GM12864 (cell line): ENCODE data around the gene KRI1.
A peak's percentile ranks its signal among the peaks of the same experiment; 100 is the strongest.
"Not testable (repeated sequence)": the region's sequence is repeated elsewhere in the genome, so short reads cannot be mapped to it uniquely, and the experiment has no call there.

Experiments used
- DNase-seq: peaks from one replicate; pipeline ENCODE4 v3.0.0-alpha.2; 2011; ENCODE audit warnings: low read depth
- H3K4me3 ChIP-seq: 2 replicates; pipeline ENCODE4 v1.5.1; 2011; ENCODE audit warnings: mild to moderate bottlenecking, low read depth, low read length, control low read depth
- TF ChIP-seq, protein P1 (sequence below): IDR thresholded peaks from 2 replicates; pipeline ENCODE4 v1.5.1; 2011; ENCODE audit warnings: low read depth, mild to moderate bottlenecking, moderate library complexity, low read length, control low read depth, inconsistent platforms; ENCODE audit errors: missing control alignments

Gene KRI1

DNA sequence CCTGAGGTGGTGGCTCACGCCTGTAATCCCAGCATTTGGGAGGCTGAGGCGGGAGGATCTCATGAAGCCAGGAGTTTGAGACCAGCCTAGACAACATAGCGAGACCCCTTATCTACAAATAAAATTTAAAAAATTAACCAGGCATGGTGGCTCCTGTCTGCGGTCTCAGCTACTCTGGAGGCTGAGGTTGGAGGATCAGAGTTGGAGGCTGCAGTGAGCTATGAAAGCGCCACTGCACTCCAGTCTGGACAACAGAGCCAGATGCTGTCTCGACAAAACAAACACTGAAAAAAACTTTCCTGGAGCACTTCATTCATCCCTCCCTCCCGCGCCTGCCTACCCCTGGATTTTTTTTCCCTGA is 22.8 kb downstream of the KRI1 start:
- no peak for DNase-seq
- H3K4me3 ChIP-seq: 0 out of 2 replicates have a peak overlapping the region, but pooled peaks have one; percentile 86

DNA sequence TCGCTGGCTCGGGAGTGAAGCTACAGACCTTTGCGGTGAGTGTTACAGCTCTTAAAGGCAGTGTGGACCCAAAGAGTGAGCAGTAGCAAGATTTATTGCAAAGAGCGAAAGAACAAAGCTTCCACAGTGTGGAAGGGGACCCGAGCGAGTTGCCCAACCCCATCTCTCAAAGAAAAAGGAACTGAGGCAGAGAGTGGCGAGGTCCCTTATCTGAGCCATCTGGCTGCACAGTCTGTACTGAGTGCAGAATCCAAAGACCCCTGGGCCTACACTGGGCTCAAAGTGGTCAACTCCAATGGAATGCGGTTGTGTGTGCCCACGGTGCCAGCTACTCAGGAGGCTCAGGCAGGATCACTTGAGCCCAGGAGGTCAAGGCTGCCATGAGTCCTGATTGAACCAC is 26.8 kb downstream of the KRI1 start:
- not testable (repeated sequence) for DNase-seq, H3K4me3 ChIP-seq

More for the DNA sequence above, 22.8 kb downstream of the KRI1 start:
- TF ChIP-seq, protein P1, sequence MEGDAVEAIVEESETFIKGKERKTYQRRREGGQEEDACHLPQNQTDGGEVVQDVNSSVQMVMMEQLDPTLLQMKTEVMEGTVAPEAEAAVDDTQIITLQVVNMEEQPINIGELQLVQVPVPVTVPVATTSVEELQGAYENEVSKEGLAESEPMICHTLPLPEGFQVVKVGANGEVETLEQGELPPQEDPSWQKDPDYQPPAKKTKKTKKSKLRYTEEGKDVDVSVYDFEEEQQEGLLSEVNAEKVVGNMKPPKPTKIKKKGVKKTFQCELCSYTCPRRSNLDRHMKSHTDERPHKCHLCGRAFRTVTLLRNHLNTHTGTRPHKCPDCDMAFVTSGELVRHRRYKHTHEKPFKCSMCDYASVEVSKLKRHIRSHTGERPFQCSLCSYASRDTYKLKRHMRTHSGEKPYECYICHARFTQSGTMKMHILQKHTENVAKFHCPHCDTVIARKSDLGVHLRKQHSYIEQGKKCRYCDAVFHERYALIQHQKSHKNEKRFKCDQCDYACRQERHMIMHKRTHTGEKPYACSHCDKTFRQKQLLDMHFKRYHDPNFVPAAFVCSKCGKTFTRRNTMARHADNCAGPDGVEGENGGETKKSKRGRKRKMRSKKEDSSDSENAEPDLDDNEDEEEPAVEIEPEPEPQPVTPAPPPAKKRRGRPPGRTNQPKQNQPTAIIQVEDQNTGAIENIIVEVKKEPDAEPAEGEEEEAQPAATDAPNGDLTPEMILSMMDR: no peak

DNA sequence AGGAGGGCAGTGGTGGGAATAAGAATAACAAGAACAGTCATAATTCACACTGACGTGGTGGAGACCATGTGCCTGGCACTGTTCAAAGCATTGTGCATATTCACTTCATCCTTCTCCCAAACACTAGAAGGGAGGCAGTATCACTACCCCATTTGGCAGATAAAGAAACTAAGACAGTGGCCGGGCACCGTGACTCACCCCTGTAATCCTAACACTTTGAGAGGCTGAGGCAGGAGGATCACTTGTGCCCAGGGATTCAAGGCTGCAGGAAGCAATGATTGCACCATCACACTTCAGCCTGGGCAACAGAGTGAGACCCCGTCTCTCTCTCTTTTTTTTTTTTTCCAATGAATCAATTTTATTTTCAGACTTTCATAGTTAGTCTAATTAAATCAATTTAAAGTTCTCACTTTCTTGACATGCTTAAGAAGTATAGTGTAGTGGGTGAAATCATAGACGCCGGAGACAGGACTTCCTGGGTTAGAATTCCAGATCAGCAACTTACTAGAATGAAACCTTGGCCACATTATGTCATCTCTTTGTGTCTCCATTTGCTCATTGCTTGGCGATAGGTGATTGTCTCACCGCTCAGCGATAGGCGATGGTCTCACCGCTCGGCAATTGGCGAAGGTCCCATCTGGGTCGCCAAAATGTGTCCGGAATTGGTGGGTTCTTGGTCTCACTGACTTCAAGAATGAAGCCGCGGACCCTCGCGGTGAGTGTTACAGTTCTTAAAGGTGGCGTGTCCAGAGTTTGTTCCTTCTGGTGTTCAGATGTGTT is 27.4 kb downstream of the KRI1 start:
- no peak overlapping the region for H3K4me3 ChIP-seq
- no peak for DNase-seq
- TF ChIP-seq, protein P1: no peak

GRCh38 chr19:10537668-10538067 is 28.1 kb downstream of the KRI1 start:
- no peak overlapping the region for H3K4me3 ChIP-seq
- TF ChIP-seq, protein P1: no peak
- no peak for DNase-seq

- no peak for DNase-seq
- TF ChIP-seq, protein P1: no peak
- H3K4me3 ChIP-seq: no peak overlapping the region
Observed at GRCh38 chr19:10535613-10536012, 30.2 kb downstream of the KRI1 start.

GRCh38 chr19:10533646-10534386 is 32.0 kb downstream of the KRI1 start:
- TF ChIP-seq, protein P1: no peak
- H3K4me3 ChIP-seq: no peak overlapping the region
- DNase-seq: no peak

GRCh38 chr19:10532457-10532856 is 33.4 kb downstream of the KRI1 start:
- TF ChIP-seq, protein P1: no peak
- DNase-seq: no peak
- no peak overlapping the region for H3K4me3 ChIP-seq

DNA sequence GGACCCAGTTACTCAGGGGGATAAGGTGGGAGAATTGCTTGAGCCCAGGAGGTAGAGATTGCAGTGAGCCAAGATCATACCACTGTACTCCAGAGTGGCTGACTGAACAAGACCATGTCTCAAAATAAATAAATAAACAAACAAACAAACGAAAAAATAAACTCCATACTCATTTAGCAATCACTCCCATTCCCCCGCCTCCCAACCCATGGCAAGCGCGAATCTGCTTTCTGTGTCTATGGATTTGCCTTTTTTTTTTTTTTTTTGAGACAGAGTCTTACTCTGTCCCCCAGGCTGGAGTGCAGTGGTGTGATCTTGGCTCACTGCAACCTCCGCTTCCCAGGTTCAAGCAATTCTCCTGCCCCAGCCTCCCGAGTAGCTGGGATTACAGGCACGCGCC is 38.9 kb downstream of the KRI1 start:
- not testable (repeated sequence) for DNase-seq, H3K4me3 ChIP-seq
